GM19193 (cell line): ENCODE results near the gene MOV10L1.

ENCODE experiments used
- POLR2A ChIP-seq: IDR thresholded peaks from 4 replicates; pipeline ENCODE4 v1.6.1; 2011; ENCODE audit not compliant: insufficient read depth, insufficient read length; ENCODE audit errors: extremely low read depth

The MOV10L1 gene

DNA sequence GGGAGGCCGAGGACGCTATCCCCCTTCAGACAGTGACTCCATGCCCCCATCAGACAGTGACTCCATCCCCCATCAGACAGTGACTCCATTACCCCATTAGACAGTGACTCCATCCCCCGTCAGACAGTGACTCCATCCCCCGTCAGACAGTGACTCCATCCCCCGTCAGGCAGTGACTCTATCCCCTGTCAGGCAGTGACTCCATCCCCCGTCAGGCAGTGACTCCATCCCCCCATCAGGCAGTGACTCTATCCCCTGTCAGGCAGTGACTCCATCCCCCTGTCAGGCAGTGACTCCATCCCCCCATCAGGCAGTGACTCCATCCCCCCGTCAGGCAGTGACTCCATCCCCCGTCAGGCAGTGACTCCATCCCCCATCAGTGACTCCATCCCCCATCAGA lies 22.6 kb upstream of the MOV10L1 start:
- no peak for TF ChIP-seq POLR2A

GRCh38 chr22:50068096-50068495 lies 21.7 kb upstream of the MOV10L1 start:
- no peak for TF ChIP-seq POLR2A

DNA sequence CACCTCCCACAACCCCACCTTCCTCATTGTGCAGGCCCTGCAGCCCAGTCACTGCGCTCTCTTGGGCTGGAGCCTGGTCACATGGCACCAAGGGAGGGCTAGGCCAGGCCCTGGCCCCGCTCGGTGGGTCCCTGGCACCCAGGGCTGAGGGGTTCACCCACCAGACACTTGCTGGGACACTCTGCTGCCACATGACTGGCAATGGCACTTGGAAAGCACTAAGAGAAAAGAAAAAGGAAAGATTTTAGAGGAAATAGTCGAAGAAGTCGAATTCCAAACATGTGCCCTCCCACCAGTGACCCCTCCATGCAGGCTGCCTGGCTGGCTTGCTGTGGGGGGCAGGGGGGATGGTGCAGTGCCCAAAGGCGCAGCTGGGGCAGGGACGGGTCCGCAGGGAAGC lies 19.4 kb upstream of the MOV10L1 start:
- no peak for TF ChIP-seq POLR2A

- no peak for TF ChIP-seq POLR2A
Measured at GRCh38 chr22:50071432-50072166, 18.2 kb upstream of the MOV10L1 start.

DNA sequence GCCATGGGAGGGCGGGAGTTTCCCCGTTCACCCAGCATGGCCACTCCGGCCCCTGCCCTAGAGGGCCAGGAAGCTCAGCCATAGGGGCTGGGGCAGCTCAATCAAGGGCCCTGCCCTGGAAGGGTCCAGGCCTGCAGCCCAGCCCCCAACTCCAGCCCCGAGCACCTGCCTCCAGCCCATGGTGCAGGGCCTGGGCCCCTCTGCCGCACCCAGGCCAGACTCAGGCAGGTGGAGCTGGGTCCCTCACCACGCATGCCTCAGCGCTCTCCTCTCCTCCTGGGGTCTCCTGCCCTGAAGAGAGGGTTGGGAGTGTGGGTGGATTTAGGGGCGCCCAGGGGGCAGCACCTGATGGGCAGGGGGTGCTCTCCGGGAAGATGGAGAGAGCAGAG lies 17.6 kb upstream of the MOV10L1 start:
- TF ChIP-seq POLR2A = no peak

- TF ChIP-seq POLR2A = no peak
Measured at GRCh38 chr22:50072714-50073538, 16.9 kb upstream of the MOV10L1 start.

DNA sequence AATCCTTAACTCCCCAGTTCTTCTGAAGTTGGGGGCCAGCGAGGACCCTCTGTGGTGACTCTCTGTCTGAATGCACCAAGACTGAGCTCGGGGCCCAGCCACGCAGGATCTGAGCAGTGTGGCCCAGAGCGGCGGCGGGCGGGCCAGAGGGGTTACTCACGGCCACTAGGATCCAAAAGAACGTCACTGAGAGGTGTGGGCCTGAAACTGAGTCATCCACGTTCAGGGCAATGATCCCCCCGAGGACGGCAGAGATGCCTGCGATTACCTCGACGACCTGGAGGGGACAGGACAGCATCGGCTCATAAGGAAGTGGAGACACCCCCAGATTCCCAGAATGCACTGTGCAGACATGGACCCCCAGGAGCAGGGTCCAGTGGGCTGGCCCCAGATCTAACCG lies 15.8 kb upstream of the MOV10L1 start:
- TF ChIP-seq POLR2A = no peak

DNA sequence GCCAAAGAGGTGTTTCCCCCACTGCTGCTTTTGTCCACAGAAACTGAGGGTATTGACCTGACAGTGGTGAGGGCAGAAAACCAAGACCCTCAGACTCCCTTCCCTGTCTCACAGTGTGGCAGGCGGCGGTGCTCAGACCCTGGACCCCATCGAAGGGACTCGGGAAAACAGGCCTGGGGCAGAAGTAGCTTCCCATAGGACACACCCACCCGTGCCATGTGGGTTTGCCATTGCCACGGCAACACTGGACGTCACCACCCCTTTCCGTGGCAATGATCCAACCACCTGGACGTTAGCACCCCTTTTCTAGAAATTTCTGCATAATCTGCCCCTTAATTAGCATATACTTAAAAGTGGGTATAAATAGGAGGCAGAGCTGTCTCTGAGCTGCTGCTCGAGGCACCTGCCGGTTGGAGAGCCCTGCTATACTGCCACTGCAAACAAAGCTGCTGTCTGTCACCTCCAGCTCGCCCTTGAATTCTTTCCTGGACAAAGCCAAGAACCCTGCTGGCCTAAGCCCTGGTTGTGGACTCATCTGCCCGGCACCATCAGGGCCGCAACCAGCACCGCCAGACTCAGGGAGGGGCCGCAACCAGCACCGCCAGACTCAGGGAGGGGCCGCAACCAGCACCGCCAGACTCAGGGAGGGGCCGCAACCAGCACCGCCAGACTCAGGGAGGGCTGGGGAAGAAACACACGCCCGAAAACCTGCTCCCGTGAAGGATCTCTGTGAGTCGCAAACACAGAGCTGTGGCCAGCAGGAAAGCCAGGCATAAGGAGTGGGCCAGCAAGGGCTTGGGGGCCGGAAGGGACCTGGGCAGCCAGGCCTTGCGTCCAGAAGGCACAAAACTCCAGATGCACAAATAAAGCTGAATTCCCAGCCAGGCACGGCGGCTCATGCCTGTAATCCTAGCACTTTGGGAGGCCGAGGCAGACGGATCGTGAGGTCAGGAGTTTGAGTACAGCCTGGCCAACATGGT lies 15.0 kb upstream of the MOV10L1 start:
- TF ChIP-seq POLR2A = no peak

DNA sequence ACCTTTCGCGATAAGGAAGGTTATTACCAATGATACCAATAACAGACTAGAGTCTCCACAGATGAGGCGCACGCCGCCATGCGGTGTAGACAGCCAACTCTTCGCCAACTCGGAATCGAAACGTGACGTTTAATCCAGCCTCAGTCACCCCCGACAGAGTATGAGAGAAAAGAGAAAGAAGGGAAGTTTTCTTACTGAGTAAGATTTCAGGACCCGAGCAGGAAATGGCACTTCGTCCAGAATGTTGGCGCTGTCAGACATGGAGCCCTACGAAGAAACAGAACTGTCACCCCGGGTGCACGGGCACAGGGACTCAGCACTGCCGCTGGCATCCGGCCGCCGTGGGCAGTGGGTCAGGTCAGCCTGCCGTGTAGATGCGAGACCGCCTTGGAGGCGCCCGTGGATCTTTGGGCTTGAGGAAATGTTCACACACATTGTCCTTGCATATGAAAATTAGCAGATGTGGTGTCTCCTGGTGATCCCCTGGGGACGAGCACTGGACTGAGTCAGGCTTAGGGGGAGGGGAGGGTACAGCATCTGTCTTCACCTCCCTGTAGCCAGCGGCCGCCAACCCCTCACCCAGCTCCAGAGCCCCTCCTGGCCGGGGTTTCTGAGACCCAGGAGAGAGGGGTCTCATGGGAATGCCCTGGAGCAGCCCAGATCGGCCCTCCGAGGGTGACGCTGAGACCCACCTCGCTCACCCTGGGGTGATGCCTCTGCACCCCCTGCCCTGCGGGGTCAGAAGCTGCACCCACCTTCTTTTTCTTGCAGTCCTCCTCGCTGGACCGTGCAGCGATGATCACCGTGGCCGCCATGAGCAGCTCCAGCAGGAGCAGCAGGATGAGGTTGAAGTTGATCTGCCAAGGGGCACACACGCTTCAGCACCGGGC lies 12.9 kb upstream of the MOV10L1 start:
- no peak for TF ChIP-seq POLR2A

DNA sequence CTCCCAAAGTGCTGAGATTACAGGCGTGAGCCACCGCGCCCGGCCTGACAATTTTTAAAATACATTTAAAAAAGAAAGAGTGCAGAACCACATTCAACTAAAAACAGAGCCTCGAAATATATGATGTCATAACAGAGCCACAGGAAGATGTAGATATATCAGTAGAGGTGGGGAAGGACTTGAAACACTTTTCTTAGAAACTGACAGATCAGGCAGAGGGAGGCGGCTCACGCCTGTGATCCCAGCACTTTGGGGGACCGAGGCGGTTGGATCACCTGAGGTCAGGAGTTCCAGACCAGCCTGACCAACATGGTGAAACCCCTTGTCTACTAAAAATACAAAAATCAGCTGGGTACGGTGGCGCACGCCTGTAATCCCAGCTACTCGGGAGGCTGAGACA lies 11.6 kb upstream of the MOV10L1 start:
- no peak for TF ChIP-seq POLR2A

DNA sequence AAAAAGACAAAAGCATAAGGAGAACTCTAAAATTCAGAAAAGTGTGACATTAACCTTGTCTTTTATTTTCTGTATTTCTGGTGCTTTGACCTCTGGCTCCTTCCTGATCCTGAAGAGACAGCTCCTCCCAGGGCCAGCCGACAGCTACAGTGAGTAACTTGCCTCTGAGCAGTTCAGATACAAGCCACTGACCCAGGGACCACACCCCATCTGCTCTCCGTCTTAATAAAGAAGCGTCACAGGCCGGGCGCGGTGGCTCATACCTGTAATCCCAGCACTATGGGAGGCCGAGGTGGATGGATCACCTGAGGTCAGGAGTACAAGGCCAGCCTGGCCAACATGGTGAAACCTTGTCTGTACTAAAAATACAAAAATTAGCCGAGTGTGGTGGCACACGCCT lies 11.0 kb upstream of the MOV10L1 start:
- TF ChIP-seq POLR2A = no peak

- no peak for TF ChIP-seq POLR2A
Measured at GRCh38 chr22:50080077-50080465, 9.7 kb upstream of the MOV10L1 start.

DNA sequence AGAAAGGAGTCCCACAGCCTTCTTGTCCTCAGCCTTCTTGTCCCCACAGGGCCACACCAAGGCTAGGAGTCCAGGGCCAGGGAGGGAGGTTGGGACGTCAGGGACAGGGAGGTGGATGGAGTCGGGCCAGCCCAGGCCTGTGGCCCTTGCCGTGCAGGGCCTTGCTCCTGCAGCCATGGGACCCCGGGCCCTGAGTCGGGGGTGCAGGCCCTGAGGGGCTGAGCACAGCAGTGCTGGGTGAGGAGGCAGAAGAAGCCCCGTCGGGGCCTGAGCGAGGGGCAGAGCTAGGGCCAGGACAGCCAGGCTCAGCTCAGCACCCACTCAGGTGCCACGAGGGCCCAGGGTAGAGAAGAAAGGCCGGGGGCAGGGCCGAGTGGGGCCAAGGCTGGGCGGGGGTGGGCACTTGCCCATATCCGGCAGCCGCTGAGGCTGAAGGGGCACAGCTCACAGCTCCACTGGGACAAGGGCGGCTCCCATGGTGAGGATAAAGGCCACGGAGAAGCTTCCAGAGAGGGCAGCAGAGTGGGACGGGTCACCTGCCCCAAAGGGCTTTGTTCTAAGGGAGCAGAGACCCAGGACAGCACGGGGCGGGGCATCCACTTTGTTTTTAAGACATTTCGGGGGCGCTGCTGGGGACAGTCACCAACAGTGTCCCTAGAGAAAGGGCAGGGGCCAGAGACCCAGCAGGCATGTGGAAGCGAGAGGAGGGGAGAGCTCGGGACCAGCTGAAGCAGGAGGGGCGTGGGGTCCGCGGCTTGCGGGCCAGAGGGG lies 8.2 kb upstream of the MOV10L1 start:
- TF ChIP-seq POLR2A = no peak
